ENCODE data around the gene OTOG.

The OTOG gene

DNA sequence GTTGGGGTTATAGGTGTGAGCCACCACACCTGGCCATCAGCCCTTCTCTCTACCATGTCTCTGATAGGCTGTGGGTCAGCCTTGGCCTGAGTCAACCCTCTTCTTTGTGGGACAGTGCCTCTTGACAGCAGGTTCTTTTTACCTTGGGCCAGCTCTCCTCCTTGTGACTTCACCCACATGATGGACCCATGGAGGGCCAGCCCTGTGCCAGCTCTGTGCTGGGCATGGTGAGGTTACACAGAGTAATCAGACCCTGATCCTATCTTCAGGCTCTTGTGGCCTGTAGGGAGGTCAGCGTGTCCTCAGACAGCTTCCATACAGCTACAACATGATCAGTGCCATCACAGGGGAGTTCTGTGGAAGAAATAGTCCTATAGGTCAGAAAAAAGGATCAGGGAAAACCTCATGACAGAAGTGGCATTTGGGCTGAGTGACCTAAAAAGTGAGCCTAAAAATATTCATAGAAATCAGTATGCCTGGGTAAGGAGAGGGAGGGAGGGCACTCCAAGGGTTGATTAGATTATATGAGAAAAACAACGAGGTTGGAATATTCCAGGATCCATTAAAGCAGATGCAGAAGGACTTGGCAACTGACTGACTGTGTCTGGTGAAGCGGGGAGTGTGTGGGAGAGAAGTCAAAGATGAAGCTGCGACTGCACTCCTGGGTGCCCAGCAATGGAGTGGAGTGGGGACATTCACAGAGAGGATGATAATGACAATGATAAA, 17.1 kb downstream of the OTOG start:
- Histone ChIP-seq H3F3A (ENCODE audit: insufficient read depth, low read length) (no peaks in the 10 kb centered on the region), H2AFZ (ENCODE audit: low read length) (no peak overlapping the region), H4K20me1 (ENCODE audit: insufficient read depth, low read length) (no peaks in the 10 kb centered on the region), H3K27me3 (replicated peaks; ENCODE audit: insufficient read depth, low read length) (0 out of 2 replicates have a peak, but pooled peaks cover 3% of the 10 kb centered on the region), H3K27ac (ENCODE audit: low read length) (no peak overlapping the region), H3K9me2 (replicated peaks; ENCODE audit: insufficient read depth, low read length) (no peaks in the 10 kb centered on the region), H3K4me3 (ENCODE audit: low read length) (no peak overlapping the region), H3K4me2 (ENCODE audit: low read depth, low read length) (no peak overlapping the region), H3K9me3 (replicated peaks; ENCODE audit: insufficient read depth, low read length) (no peaks in the 10 kb centered on the region), H3K79me2 (ENCODE audit: low read length) (no peaks in the 10 kb centered on the region), H3K9ac (ENCODE audit: low read length) (no peak overlapping the region), H3K36me3 (replicated peaks; ENCODE audit: insufficient read depth, low read length) (no peaks in the 10 kb centered on the region), H3K4me1 (ENCODE audit: low read length) (no peaks in the 10 kb centered on the region)
- DNase-seq = no peak
- TF ChIP-seq, protein P1, sequence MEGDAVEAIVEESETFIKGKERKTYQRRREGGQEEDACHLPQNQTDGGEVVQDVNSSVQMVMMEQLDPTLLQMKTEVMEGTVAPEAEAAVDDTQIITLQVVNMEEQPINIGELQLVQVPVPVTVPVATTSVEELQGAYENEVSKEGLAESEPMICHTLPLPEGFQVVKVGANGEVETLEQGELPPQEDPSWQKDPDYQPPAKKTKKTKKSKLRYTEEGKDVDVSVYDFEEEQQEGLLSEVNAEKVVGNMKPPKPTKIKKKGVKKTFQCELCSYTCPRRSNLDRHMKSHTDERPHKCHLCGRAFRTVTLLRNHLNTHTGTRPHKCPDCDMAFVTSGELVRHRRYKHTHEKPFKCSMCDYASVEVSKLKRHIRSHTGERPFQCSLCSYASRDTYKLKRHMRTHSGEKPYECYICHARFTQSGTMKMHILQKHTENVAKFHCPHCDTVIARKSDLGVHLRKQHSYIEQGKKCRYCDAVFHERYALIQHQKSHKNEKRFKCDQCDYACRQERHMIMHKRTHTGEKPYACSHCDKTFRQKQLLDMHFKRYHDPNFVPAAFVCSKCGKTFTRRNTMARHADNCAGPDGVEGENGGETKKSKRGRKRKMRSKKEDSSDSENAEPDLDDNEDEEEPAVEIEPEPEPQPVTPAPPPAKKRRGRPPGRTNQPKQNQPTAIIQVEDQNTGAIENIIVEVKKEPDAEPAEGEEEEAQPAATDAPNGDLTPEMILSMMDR (IDR thresholded peaks at IDR 0.05; ENCODE audit: low read length) = no peak
- TF ChIP-seq EZH2phosphoT487 (IDR thresholded peaks at IDR 0.05; ENCODE audit: low read length) = no peak
- no peak for TF ChIP-seq EZH2 (optimal IDR thresholded peaks at IDR 0.05; ENCODE audit: low read depth, low read length)

DNA sequence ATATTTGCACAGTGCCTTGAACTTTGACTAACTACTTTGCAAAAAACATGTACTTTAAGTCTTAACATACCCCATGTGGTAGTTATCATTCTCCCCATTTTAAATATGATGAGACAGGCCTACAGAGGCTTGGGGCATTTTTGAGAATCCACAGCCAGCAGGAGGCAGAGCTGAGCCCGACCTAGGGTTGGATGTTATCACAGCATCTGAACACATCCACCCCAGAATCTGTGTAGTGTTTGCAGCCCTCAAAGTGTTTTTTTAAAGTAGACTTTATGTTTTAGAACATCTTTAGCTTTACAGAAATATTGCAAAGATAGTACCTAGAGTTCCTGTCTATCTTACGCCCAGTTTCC, 17.6 kb downstream of the OTOG start:
- H3K4me2 ChIP-seq (ENCODE audit: low read depth, low read length) = no peak overlapping the region
- no peak overlapping the region for H3K27ac ChIP-seq (ENCODE audit: low read length)
- H3K4me1 ChIP-seq (ENCODE audit: low read length) = no peaks in the 10 kb centered on the region
- no peak overlapping the region for H3K9ac ChIP-seq (ENCODE audit: low read length)
- no peaks in the 10 kb centered on the region for H3F3A ChIP-seq (ENCODE audit: insufficient read depth, low read length)
- no peaks in the 10 kb centered on the region for H4K20me1 ChIP-seq (ENCODE audit: insufficient read depth, low read length)
- H2AFZ ChIP-seq (ENCODE audit: low read length) = no peak overlapping the region
- H3K36me3 ChIP-seq (replicated peaks; ENCODE audit: insufficient read depth, low read length) = no peaks in the 10 kb centered on the region
- no peaks in the 10 kb centered on the region for H3K9me2 ChIP-seq (replicated peaks; ENCODE audit: insufficient read depth, low read length)
- H3K27me3 ChIP-seq (replicated peaks; ENCODE audit: insufficient read depth, low read length) = 0 out of 2 replicates have a peak, but pooled peaks cover 3% of the 10 kb centered on the region
- DNase-seq = no peak
- H3K79me2 ChIP-seq (ENCODE audit: low read length) = no peaks in the 10 kb centered on the region
- TF ChIP-seq, protein P1 (IDR thresholded peaks at IDR 0.05; ENCODE audit: low read length) = peak; percentile 43
- TF ChIP-seq EZH2phosphoT487 (IDR thresholded peaks at IDR 0.05; ENCODE audit: low read length) = no peak
- TF ChIP-seq EZH2 (optimal IDR thresholded peaks at IDR 0.05; ENCODE audit: low read depth, low read length) = no peak
- no peaks in the 10 kb centered on the region for H3K9me3 ChIP-seq (replicated peaks; ENCODE audit: insufficient read depth, low read length)
- no peak overlapping the region for H3K4me3 ChIP-seq (ENCODE audit: low read length)

DNA sequence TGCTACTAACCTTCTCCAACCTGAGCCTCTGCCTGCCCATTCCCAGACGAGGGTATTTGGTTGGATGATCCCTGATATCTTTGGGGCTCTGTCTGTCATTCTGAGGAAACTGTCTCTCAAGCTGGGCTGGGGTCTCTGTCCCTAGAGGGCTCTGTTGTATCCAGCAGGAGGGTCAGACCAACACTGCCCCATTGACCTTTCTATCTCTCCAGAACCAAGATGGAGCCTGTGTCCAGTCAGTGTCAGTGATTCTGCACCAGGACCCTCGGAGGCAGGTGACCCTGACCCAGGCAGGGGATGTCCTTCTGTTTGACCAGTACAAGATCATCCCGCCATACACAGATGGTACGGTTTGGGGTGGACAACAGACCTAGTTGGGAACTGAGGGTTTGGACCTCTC, 21.9 kb downstream of the OTOG start:
- DNase-seq = no peak
- H3K27me3 ChIP-seq (replicated peaks; ENCODE audit: insufficient read depth, low read length) = no peaks in the 10 kb centered on the region

More for the DNA sequence above, 21.9 kb downstream of the OTOG start:
- Histone ChIP-seq H3K9ac (ENCODE audit: low read length) (no peak overlapping the region), H3K4me3 (ENCODE audit: low read length) (no peak overlapping the region), H3K79me2 (ENCODE audit: low read length) (no peaks in the 10 kb centered on the region), H3K36me3 (replicated peaks; ENCODE audit: insufficient read depth, low read length) (no peaks in the 10 kb centered on the region), H2AFZ (ENCODE audit: low read length) (no peak overlapping the region), H3K9me2 (replicated peaks; ENCODE audit: insufficient read depth, low read length) (no peaks in the 10 kb centered on the region), H3F3A (ENCODE audit: insufficient read depth, low read length) (no peaks in the 10 kb centered on the region), H3K4me1 (ENCODE audit: low read length) (no peaks in the 10 kb centered on the region), H3K9me3 (replicated peaks; ENCODE audit: insufficient read depth, low read length) (no peaks in the 10 kb centered on the region), H3K27ac (ENCODE audit: low read length) (no peak overlapping the region), H4K20me1 (ENCODE audit: insufficient read depth, low read length) (no peaks in the 10 kb centered on the region), H3K4me2 (ENCODE audit: low read depth, low read length) (no peak overlapping the region)
- no peak for TF ChIP-seq EZH2 (optimal IDR thresholded peaks at IDR 0.05; ENCODE audit: low read depth, low read length)
- TF ChIP-seq EZH2phosphoT487 (IDR thresholded peaks at IDR 0.05; ENCODE audit: low read length) = no peak
- TF ChIP-seq, protein P1 (IDR thresholded peaks at IDR 0.05; ENCODE audit: low read length) = no peak
